ENCODE results near the gene VPS11. TPM values are rescaled to one million over a fixed set of nuclear protein-coding genes. Genes with fewer than 3 reads are reported as not detected.
A peak's percentile ranks its signal among the peaks of the same experiment; 100 is the strongest.

The VPS11 gene
- total RNA-seq (10 to 100 TPM; 24.9 to 28.0 TPM), polyA plus RNA-seq (10 to 100 TPM; 21.8 to 60.5 TPM)
- long read RNA-seq, donor 1, transcript VPS11-208 (16 exons, 3,313 nt) = major isoform, 36 of 97 reads
- long read RNA-seq, donor 1, partial matches to known transcripts = 50 of 97 reads
- long read RNA-seq, donor 1, other reads (novel, unspliced or antisense) = 11 of 97 reads
- long read RNA-seq, donor 2, transcript VPS11-208 (16 exons, 3,313 nt) = major isoform, 16 of 30 reads
- long read RNA-seq, donor 2, partial matches to known transcripts = 8 of 30 reads
- long read RNA-seq, donor 2, other reads (novel, unspliced or antisense) = 6 of 30 reads

GRCh38 chr11:119067371-119068222, at the start of gene VPS11:
VPS11 (plus strand) TSS chr11:119067818; CDS start chr11:119067824, 6 bp downstream.
- Histone ChIP-seq H3K4me3 (ENCODE audit: low read length in 2 of 2) (peak within 1 kb of the TSS; percentile 78 to 99), H3K27ac (ENCODE audit: low read depth in 1 of 2, low read length in 2 of 2) (peak within 1 kb of the TSS; percentile 28 to 92), H3K27me3 (ENCODE audit: control insufficient read depth in 1 of 2, insufficient read depth in 2 of 2, low read length in 1 of 2) (no peaks in the 10 kb centered on the region), H3K4me1 (ENCODE audit: control insufficient read depth in 1 of 2, insufficient read depth in 2 of 2, low read length in 2 of 2) (no peaks in the 10 kb centered on the region), H3K36me3 (ENCODE audit: control insufficient read depth in 1 of 2, insufficient read depth in 2 of 2, low read length in 1 of 2) (peaks cover 2 to 6% of the 10 kb centered on the region in 2 donors), H3K9me3 (ENCODE audit: control insufficient read depth, low read length) (no peaks in the 10 kb centered on the region)
- ATAC-seq (ENCODE audit: low FRiP score) (peak; percentile 97), DNase-seq (peak; percentile 99)
- WGBS, 2 donors = 0% methylated on average over 47 to 49 of the region's 49 CpGs
- intact Hi-C loops (cut with DNase I) = loop anchor here in 1 of 2 donors (5.0 kb wide), 1 partner anchor 40 kb away; no protein-coding TSS in a partner anchor

GRCh38 chr11:119018074-119018938, 49.3 kb upstream of the VPS11 start, which contains the start of the genes RPS25 and TRAPPC4:
RPS25 (minus strand) TSS chr11:119018343; CDS start chr11:119018284, 59 bp downstream.
TRAPPC4 (plus strand) TSS chr11:119018766; CDS start chr11:119018796, 30 bp downstream.
- peak within 1 kb of the TSS; percentile 52 to 75 for H3K4me3 ChIP-seq (ENCODE audit: low read length in 2 of 2)
- H3K9me3 ChIP-seq (ENCODE audit: control insufficient read depth, low read length) = no peaks in the 10 kb centered on the region
- no peaks in the 10 kb centered on the region for H3K27me3 ChIP-seq (ENCODE audit: control insufficient read depth in 1 of 2, insufficient read depth in 2 of 2, low read length in 1 of 2)
- intact Hi-C loops (cut with DNase I) = loop anchor here in 1 of 2 donors (2.0 kb wide), 1 partner anchor 20 kb away; the partner anchor contains the start of gene CENATAC
- H3K27ac ChIP-seq (ENCODE audit: low read depth in 1 of 2, low read length in 2 of 2) = peak within 1 kb of the TSS; percentile 8 to 87
- H3K36me3 ChIP-seq (ENCODE audit: control insufficient read depth in 1 of 2, insufficient read depth in 2 of 2, low read length in 1 of 2) = no peaks in the 10 kb centered on the region
- DNase-seq (peak; percentile 97 to 98), ATAC-seq (ENCODE audit: low FRiP score) (peak; percentile 97)
- 0% methylated on average over 61 to 63 of the region's 63 CpGs for WGBS, 2 donors
- H3K4me1 ChIP-seq (ENCODE audit: control insufficient read depth in 1 of 2, insufficient read depth in 2 of 2, low read length in 2 of 2) = no peaks in the 10 kb centered on the region

GRCh38 chr11:119019996-119020395, 47.6 kb upstream of the VPS11 start:
- Histone ChIP-seq H3K9me3 (ENCODE audit: control insufficient read depth, low read length) (no peaks in the 10 kb centered on the region), H3K27ac (ENCODE audit: low read depth in 1 of 2, low read length in 2 of 2) (no peak overlapping the region), H3K27me3 (ENCODE audit: control insufficient read depth in 1 of 2, insufficient read depth in 2 of 2, low read length in 1 of 2) (no peaks in the 10 kb centered on the region), H3K36me3 (ENCODE audit: control insufficient read depth in 1 of 2, insufficient read depth in 2 of 2, low read length in 1 of 2) (no peaks in the 10 kb centered on the region), H3K4me1 (ENCODE audit: control insufficient read depth in 1 of 2, insufficient read depth in 2 of 2, low read length in 2 of 2) (no peaks in the 10 kb centered on the region), H3K4me3 (ENCODE audit: low read length in 2 of 2) (no peak overlapping the region)
- WGBS, 2 donors = 52 to 55% methylated on average over 2 of the region's 2 CpGs
- ATAC-seq (ENCODE audit: low FRiP score) (no peak), DNase-seq (no peak)
- intact Hi-C loops (cut with DNase I) = loop anchor here in 1 of 2 donors (2.0 kb wide), 1 partner anchor 21 kb away; the partner anchor contains the start of gene CENATAC

- intact Hi-C loops (cut with DNase I) = no loop called here
- H3K4me1 ChIP-seq (ENCODE audit: control insufficient read depth in 1 of 2, insufficient read depth in 2 of 2, low read length in 2 of 2) = no peaks in the 10 kb centered on the region
- WGBS, 2 donors = 79 to 82% methylated on average over 5 of the region's 5 CpGs
Observed at GRCh38 chr11:119021631-119022030, 46.0 kb upstream of the VPS11 start.

GRCh38 chr11:119023741-119024140, 43.9 kb upstream of the VPS11 start:
- Histone ChIP-seq H3K9me3 (ENCODE audit: control insufficient read depth, low read length) (no peaks in the 10 kb centered on the region), H3K4me3 (ENCODE audit: low read length in 2 of 2) (no peak overlapping the region), H3K27me3 (ENCODE audit: control insufficient read depth in 1 of 2, insufficient read depth in 2 of 2, low read length in 1 of 2) (no peaks in the 10 kb centered on the region), H3K36me3 (ENCODE audit: control insufficient read depth in 1 of 2, insufficient read depth in 2 of 2, low read length in 1 of 2) (no peaks in the 10 kb centered on the region), H3K4me1 (ENCODE audit: control insufficient read depth in 1 of 2, insufficient read depth in 2 of 2, low read length in 2 of 2) (no peaks in the 10 kb centered on the region), H3K27ac (ENCODE audit: low read depth in 1 of 2, low read length in 2 of 2) (no peak overlapping the region)
- DNase-seq (no peak), ATAC-seq (ENCODE audit: low FRiP score) (no peak)
- intact Hi-C loops (cut with DNase I) = no loop called here

More at GRCh38 chr11:119021631-119022030, 46.0 kb upstream of the VPS11 start:
- no peak overlapping the region for H3K27ac ChIP-seq (ENCODE audit: low read depth in 1 of 2, low read length in 2 of 2)
- H3K27me3 ChIP-seq (ENCODE audit: control insufficient read depth in 1 of 2, insufficient read depth in 2 of 2, low read length in 1 of 2) = no peaks in the 10 kb centered on the region
- no peak for ATAC-seq (ENCODE audit: low FRiP score)
- DNase-seq = no peak
- H3K9me3 ChIP-seq (ENCODE audit: control insufficient read depth, low read length) = no peaks in the 10 kb centered on the region
- no peaks in the 10 kb centered on the region for H3K36me3 ChIP-seq (ENCODE audit: control insufficient read depth in 1 of 2, insufficient read depth in 2 of 2, low read length in 1 of 2)
- no peak overlapping the region for H3K4me3 ChIP-seq (ENCODE audit: low read length in 2 of 2)

GRCh38 chr11:119024430-119025098, 43.1 kb upstream of the VPS11 start:
- no peaks in the 10 kb centered on the region for H3K9me3 ChIP-seq (ENCODE audit: control insufficient read depth, low read length)
- no peaks in the 10 kb centered on the region for H3K27me3 ChIP-seq (ENCODE audit: control insufficient read depth in 1 of 2, insufficient read depth in 2 of 2, low read length in 1 of 2)
- H3K36me3 ChIP-seq (ENCODE audit: control insufficient read depth in 1 of 2, insufficient read depth in 2 of 2, low read length in 1 of 2) = no peaks in the 10 kb centered on the region
- no peak overlapping the region for H3K4me3 ChIP-seq (ENCODE audit: low read length in 2 of 2)
- peak; percentile 16 for ATAC-seq (ENCODE audit: low FRiP score)
- no peak overlapping the region for H3K27ac ChIP-seq (ENCODE audit: low read depth in 1 of 2, low read length in 2 of 2)
- no peak for DNase-seq
- H3K4me1 ChIP-seq (ENCODE audit: control insufficient read depth in 1 of 2, insufficient read depth in 2 of 2, low read length in 2 of 2) = no peaks in the 10 kb centered on the region
- intact Hi-C loops (cut with DNase I) = loop anchor here in 1 of 2 donors (5.0 kb wide), 1 partner anchor 43 kb away; the partner anchor contains the start of gene VPS11
- WGBS, 2 donors = 57 to 58% methylated on average over 15 of the region's 15 CpGs

- H3K9me3 ChIP-seq (ENCODE audit: control insufficient read depth, low read length) = no peaks in the 10 kb centered on the region
- 43 to 52% methylated on average over 5 of the region's 5 CpGs for WGBS, 2 donors
- no peak overlapping the region for H3K4me3 ChIP-seq (ENCODE audit: low read length in 2 of 2)
- H3K27me3 ChIP-seq (ENCODE audit: control insufficient read depth in 1 of 2, insufficient read depth in 2 of 2, low read length in 1 of 2) = no peaks in the 10 kb centered on the region
- intact Hi-C loops (cut with DNase I) = loop anchor here in 1 of 2 donors (5.0 kb wide), 1 partner anchor 42 kb away; the partner anchor contains the start of gene VPS11
- DNase-seq (no peak), ATAC-seq (ENCODE audit: low FRiP score) (no peak)
- no peak overlapping the region for H3K27ac ChIP-seq (ENCODE audit: low read depth in 1 of 2, low read length in 2 of 2)
- no peaks in the 10 kb centered on the region for H3K4me1 ChIP-seq (ENCODE audit: control insufficient read depth in 1 of 2, insufficient read depth in 2 of 2, low read length in 2 of 2)
- no peaks in the 10 kb centered on the region for H3K36me3 ChIP-seq (ENCODE audit: control insufficient read depth in 1 of 2, insufficient read depth in 2 of 2, low read length in 1 of 2)
Observed at GRCh38 chr11:119025099-119025473, 42.5 kb upstream of the VPS11 start.

Data from aorta (tissue), 5 donors.